Brain microvascular endothelial cell (primary cell): Measurements from ENCODE around the gene BCHE.

Experiments used
- DNase-seq: peaks from one replicate; pipeline ENCODE4 v3.0.0-alpha.2; 2020
- H3K27ac ChIP-seq: fragments of 250-450 bp; sonication (Bioruptor Pico); 2 replicates; pipeline ENCODE4 v1.5.1; 2020; ENCODE audit warnings: mild to moderate bottlenecking, moderate library complexity
- H3K27me3 ChIP-seq: fragments of 250-450 bp; sonication (Bioruptor Pico); replicated peaks from 2 replicates; pipeline ENCODE4 v1.5.1; 2020; ENCODE audit warnings: mild to moderate bottlenecking
- H3K36me3 ChIP-seq: fragments of 250-450 bp; sonication (Bioruptor Pico); replicated peaks from 2 replicates; pipeline ENCODE4 v1.5.1; 2020; ENCODE audit warnings: mild to moderate bottlenecking
- H3K4me3 ChIP-seq: 2 replicates; pipeline ENCODE4 v1.5.1; 2011; ENCODE audit warnings: low read depth, mild to moderate bottlenecking, control low read depth, low read length, moderate library complexity
- CTCF ChIP-seq: IDR thresholded peaks from 2 replicates; pipeline ENCODE4 v1.5.1; 2011; ENCODE audit warnings: low read depth, mild to moderate bottlenecking, moderate library complexity, low read length, control low read depth, inconsistent platforms; ENCODE audit errors: missing control alignments
- in situ Hi-C: cut with HindIII; loops from 2 replicates; pipeline ENCODE4 v1.10.0; 2017; ENCODE audit warnings: low sequenced_read_pairs, low pct_ligation_motif_present

BCHE gene

GRCh38 chr3:165749241-165749640 is 88.0 kb downstream of the BCHE start:
- no peak overlapping the region for H3K4me3 ChIP-seq
- TF ChIP-seq CTCF = no peak
- H3K27ac ChIP-seq = no peak overlapping the region
- DNase-seq = no peak
- H3K27me3 ChIP-seq = no peaks in the 10 kb centered on the region
- no peaks in the 10 kb centered on the region for H3K36me3 ChIP-seq
- in situ Hi-C loops = no loop called here

DNA sequence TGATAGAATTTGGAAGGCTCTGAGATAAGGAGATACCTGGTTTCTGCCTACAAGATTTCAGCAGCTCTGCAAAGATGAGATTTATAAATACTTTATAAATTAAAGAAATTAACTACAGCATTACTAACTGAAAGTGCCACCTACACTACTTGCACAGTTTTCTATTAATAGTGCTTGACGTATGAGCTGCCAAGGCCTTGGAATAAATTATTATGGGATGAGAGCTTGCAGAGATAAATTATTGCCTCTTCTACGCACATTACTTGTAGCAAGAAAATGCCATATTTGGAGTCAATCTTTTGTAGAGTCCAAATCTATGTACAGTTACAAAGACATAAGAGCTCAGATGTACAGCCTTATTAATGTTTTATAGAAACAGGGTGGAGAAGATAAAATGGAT is 89.1 kb downstream of the BCHE start:
- DNase-seq = no peak
- Histone ChIP-seq H3K4me3 (no peak overlapping the region), H3K27ac (no peak overlapping the region), H3K27me3 (no peaks in the 10 kb centered on the region), H3K36me3 (no peaks in the 10 kb centered on the region)
- no peak for TF ChIP-seq CTCF
- in situ Hi-C loops = no loop called here

- Histone ChIP-seq H3K27ac (no peak overlapping the region), H3K4me3 (no peak overlapping the region), H3K36me3 (no peaks in the 10 kb centered on the region), H3K27me3 (no peaks in the 10 kb centered on the region)
- no peak for DNase-seq
- no peak for TF ChIP-seq CTCF
- in situ Hi-C loops = no loop called here
Observed at GRCh38 chr3:165746874-165747273, 90.3 kb downstream of the BCHE start.

GRCh38 chr3:165744025-165744424 is 93.2 kb downstream of the BCHE start:
- Histone ChIP-seq H3K27ac (no peak overlapping the region), H3K4me3 (no peak overlapping the region), H3K36me3 (no peaks in the 10 kb centered on the region), H3K27me3 (no peaks in the 10 kb centered on the region)
- in situ Hi-C loops = no loop called here
- TF ChIP-seq CTCF = no peak
- no peak for DNase-seq

- in situ Hi-C loops = no loop called here
- no peak for DNase-seq
- no peak for TF ChIP-seq CTCF
Observed at GRCh38 chr3:165742351-165742750, 94.9 kb downstream of the BCHE start.

DNA sequence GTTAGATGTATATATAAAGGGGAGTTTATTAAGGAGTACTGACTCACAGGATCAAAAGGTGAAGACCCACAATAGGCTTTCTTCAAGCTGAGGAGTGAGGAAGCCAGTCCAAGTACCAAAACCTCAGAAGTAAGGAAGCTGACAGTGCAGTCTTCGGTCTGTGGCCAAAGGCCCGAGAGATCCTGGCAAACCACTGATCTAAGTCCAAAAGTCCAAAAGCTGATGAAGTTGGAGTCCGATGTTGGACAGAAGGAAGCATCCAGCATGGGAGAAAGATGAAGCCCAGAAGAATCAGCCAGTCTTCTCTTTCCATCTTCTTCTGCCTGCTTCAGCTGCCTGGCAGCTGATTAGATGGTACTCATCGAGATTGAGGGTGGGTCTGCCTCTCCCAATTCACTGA is 107.5 kb downstream of the BCHE start:
- DNase-seq = no peak
- Histone ChIP-seq H3K36me3 (no peaks in the 10 kb centered on the region), H3K4me3 (no peak overlapping the region), H3K27me3 (no peaks in the 10 kb centered on the region), H3K27ac (no peak overlapping the region)
- TF ChIP-seq CTCF = no peak
- in situ Hi-C loops = no loop called here

More at GRCh38 chr3:165742351-165742750, 94.9 kb downstream of the BCHE start:
- no peak overlapping the region for H3K4me3 ChIP-seq
- H3K36me3 ChIP-seq = no peaks in the 10 kb centered on the region
- H3K27me3 ChIP-seq = no peaks in the 10 kb centered on the region
- no peak overlapping the region for H3K27ac ChIP-seq
